NOMO-1 (cell line): Measurements from ENCODE around the gene STIP1.
"Not testable (repeated sequence)": the region's sequence is repeated elsewhere in the genome, so short reads cannot be mapped to it uniquely, and the experiment has no call there.

Experiments
- DNase-seq, 2 experiments: peaks; one replicate each; lab custom pipeline; 2025; ENCODE audit not compliant: unreplicated experiment in 2 of 2; lab: John Stamatoyannopoulos, UW

The STIP1 gene

DNA sequence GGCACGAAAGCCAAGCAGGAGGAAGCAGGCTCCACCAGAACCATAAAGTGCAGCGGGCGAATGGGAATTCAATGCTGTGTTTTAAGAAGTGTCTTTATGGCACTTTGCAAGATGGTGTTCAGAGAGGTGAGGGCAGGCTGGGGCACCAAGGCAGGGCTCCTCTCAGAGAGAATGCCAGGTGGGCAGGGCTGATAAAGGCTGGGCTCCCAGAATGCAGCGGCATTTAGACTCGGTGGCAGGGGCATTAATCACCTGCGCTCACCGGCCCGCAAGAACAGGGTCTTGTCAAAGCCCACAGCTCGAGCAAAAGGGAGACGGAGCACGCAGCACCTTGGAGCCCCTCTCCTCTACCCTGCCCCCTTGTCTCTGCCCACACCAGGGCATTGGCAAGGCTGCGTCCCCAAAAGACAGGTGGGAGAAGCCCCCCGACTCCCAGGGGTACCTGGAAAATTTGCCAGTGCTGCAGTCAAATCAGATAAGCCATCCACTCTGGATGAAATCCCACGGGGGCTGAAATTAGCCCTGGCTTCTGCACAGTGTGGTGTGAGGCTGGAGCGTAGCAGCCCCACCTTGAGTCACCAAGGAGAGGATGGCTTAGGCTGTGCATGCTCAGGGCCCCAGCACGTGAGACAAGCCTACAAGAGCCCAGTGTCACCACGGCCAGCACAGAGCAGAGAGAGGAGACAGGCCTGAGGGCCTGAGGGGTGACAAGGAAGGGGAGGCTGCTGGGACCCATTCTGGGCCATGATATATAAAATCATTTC lies 28.2 kb upstream of the STIP1 start:
- no peak for DNase-seq

DNA sequence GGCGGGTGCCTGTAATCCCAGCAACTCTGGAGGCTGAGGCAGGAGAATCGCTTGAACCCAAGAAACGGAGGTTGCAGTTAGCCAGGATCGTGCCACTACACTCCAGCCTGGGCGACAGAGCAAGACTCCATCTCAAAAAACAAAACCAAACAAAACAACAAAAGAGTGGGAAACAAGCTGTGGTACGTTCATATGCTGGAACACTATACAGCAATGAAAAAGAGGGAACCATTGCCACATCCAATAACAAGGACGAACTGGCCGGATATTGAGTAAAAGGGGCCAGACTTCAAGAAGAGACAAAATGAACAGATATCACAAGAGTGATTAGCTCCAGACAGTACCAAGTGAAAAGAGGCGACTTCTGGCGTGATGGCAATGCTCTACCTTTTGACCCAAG lies 24.9 kb upstream of the STIP1 start:
- no peak for DNase-seq

DNA sequence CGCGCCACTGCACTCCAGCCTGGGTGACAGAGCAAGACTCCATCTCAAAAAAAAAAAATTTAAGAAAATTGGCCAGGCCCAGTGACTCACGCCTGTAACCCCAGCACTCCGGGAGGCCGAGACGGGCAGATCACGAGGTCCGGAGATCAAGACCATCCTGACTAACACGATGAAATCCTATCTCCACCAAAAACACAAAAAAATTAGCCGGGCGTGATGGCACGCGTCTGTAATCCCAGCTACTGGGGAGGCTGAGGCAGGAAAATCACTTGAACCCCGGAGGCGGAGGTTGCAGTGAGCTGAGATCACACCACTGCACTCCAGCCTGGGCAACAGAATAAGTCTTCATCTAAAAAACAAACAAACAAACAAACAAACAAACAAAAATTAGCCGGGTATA lies 23.2 kb upstream of the STIP1 start:
- DNase-seq = not testable (repeated sequence)

- DNase-seq = no peak
Measured at GRCh38 chr11:64163951-64164350, 22.0 kb upstream of the STIP1 start.

DNA sequence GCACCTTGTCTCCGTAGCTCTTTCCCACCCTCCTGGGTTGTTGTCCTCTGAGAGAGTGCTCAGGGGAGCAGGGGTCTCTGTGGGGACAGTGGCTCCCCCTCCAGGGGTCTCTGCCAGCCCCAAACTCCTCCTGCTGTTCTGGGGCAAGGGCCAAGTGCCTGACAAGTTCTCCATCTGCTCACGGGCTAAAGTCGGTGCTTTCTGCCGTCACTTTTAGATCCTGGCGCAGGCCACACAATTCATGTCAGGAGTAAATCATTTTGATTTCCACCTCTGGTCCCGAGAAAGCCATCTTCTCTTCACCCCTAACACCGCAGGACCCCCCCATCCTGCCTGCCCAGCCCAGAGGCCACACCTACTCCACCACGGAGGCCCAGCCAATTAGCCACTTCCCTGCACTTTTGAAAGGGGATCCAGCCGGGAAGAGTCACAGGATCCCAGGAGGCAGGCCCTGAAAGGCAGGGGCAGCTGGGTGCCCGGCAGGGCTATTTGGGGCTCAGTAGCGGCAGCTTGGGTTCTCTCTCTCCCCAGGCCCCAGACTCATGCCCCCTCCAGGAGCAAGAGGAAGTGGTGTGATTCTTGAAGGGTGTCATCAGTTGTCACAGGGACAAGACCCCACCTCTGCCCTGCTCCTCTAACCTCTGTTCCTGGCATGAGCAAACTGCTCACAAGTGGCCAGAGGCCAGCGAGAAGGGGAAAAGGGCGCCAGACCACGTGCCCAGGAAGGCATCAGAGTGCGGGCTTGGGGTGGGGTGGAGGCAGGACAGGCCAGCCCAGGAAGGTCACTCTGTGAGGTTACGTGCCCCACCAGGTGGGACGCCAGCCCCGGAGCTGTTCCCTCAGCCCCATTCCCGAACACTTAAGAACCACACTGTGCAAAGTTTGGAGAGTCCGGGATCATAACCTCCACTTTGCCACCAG lies 21.3 kb upstream of the STIP1 start:
- DNase-seq = peak; percentile 18 to 26

GRCh38 chr11:64165481-64165841 lies 20.5 kb upstream of the STIP1 start:
- DNase-seq = no peak

DNA sequence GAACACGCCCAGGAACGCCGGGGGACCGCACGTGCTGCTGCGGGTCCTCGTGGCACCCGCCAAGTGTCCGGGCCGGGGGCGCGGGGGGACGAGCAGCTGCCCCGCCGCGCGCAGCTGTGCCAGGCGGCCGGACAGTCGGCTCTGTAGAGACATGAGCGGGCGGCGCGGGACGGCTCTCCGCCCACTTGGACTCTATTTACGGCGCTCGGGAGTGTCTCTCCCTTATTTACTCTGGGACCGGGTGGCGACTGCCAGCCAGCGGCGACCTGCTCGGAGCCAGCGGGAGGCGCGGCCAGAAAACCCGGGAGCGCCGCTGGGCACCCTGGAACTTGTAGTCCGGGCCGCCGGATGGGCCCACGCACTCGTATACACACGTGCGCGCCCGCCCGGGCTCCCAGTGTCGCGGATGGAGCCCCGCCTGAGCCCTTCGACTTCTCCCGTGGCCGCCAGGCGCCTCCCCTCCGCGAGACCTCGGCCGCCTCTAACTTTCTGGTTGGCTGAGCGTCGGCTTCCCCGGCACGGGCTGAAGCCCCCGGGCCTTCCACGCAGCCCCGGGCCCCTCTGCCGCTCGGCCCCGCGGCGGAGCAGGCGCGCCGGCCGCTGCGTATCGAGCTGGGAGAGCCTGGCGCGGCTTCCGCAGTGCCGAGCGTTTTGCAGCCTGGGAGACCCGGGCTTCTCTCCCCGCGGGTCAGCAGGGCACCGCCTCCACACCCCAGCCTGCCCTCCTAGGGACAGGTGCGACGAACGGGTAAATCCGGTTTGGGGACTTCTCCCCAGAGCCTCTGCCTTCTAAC lies 19.9 kb upstream of the STIP1 start, which contains the start of gene MACROD1:
Gene MACROD1 (minus strand): TSS at position 272 of the 794 bp plus-strand sequence. CDS start 119 bp downstream, at position 153.
- peak; percentile 80 to 85 for DNase-seq

- DNase-seq = no peak
Measured at GRCh38 chr11:64170419-64170818, 15.6 kb upstream of the STIP1 start.

DNA sequence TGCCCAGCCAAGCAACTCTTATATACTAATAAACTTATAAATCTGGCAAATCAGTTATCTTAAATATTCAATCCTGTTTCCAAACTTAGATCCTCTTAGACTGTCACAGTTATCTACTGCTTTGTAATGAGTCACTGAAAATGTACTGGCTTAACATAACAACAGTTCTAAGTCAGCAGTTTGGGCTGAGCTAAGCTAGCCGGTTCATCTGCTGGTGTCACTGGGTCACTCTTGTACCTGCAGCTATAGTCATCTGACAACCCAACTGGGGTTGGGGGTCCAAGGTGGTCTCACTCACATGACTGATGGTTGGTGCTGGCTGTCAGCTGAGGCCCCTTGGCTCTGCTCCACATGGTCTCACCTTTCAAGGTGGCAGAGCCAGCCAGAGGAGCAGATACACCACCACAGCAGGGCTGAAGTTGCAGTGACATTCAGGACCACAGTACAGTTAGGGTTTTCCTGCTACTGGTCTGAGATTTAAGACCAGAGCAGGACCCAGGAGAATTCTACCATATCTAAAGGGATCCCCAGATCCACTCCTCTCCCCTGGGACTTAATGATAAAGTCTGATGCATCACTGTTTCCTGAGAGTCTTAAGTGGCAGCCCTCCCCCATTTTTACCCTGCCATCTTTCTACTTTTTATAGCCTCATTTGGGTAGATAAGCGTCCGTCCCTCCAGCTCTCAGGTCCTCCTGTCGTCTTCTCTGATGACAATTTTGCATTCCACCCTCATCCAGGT lies 12.2 kb upstream of the STIP1 start:
- no peak for DNase-seq

DNA sequence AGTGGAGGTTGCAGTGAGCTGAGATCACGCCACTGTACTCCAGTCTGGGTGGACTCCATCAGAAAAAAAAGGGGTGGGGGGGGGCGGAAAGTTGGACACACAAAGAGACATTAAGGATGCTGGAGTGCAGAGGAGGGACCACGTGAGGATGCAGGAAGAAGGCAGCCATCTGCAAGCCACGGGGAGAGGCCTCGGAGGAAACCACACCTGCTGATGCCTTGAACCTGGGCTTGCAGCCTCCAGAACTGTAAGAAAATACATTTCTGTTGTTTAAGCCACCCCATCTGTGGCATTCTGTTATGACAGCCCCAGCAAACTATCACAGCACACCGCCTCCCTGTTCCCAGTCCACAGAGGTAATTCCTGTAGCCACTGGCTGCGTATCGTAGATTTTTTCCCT lies 9.2 kb upstream of the STIP1 start:
- no peak for DNase-seq

DNA sequence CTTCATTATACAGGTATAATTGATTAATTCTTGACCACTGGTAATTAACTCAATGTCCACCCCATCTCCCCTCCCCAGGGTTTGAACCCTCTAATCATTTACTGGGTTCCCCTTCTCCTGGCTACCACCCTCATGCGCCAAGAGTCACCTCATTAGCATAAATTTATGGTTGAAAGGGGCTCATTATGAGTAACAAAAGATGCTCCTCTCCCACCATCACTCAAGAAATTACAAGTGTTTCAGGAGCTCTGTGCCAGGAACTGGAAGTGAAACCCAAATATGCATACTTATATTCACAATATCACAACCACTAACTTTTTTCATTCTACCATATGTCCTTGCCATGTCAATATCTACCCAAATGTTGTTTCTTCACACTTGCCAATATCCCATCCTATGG lies 7.8 kb upstream of the STIP1 start:
- no peak for DNase-seq

DNA sequence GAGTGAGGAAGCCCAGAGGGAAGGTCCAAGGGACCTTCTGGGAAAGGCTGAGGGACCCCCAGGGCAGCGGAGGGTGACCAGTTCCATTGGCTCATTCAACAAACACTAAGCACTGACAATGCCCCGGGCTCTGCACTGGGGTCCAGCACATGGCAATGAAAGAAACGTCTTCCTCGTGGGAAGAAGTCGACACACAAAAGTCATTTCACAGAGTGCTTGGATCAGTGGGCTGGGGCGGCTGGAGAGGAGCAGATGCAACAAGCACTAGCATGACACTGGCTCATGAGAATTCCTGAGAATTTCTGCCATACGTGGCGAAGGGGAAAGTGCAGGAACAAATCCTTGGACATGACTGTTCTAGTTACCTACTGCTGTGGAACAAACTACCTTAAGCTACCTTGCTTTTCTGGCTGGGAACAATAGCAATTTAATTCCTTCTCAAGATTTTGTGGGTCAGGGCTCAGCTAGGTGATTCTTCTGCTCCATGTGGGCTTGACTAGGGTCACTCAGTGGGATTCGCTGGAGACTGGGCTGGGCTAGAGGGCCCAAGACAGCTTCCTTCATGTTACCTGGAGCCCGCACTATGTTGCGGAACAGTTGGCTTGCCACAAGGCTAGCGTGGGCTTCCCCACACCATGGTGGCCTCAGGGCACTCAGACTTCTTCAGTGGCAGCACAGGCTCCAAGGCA lies 6.9 kb upstream of the STIP1 start:
- DNase-seq = no peak

DNA sequence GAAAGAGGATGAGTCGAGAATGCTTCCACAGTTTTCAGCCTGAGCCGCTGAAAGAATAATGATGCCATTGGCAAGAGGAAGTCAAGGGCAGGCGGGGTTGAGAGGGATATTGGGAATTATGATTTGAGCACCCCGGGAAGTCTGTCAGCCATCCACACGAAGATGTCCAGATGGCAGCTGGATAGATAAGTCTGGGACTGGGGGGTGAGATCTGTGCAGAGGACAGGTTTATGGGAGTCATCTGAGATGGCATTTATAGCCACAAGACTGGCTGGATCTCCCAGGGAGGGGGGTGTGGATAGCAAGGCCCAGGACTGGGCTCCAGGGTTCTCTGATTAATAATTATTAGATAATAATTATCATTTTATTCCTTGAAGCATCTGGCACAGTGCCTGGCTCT lies 5.1 kb upstream of the STIP1 start:
- no peak for DNase-seq

DNA sequence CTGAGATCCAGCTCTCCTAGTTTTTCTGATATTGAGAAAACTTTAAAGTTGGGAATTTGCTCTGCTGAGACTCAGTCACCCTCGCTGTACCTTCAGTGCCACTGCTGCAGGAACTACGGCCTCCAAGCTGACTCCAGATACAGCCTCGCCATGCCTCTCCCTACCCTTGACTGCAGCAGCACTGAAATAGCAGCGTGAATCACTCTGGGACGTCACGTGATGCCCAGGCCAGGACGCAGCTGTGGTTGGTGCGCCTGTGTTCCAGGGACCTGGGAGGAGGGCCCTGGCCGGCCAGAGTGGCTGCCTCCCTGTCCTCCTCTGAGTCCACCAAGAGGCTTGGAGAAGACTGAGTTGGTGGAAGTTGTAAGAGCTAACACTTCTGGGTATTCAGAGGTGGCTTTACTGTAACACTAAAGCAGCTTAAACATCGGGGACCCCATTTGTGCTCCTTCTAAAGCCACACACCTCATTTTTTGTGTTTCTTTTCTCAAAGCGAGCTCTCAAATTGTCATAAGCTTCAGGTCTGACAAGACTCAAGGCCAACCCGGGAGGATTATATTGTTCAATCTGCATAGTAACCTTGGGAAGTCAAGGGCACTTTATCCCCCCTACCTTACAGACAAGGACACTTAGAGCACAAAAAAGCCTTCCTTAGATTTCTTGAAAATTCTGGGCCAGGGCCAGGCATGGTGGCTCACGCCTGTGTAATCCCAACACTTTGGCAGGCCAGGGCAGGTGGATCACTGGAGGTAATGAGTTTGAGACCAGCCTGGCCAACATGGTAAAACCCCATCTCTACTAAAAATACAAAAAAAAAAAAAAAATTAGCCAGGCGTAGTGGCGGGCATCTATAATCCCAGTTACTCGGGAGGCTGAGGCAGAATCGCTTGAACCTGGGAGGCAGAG lies 4.2 kb upstream of the STIP1 start:
- peak; percentile 87 to 88 for DNase-seq

DNA sequence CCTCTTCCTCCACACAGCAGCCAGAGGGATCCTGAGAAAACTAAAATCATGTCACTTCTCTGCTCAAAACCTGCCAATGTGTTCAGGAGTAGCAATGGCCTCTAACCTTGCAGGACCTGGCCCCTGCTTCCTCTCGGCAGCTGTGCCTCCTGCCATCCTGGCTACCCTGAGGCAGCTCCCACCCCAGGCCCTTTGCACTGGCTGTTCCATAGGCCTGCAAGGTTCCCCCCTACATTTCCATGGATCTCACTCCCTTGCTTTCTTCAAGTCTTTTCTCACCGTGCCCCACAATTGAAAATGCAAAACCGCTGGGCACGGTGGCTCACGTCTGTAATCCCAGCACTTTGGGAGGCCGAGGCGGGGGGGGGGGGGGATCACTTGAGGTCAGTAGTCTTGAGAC lies 2.1 kb upstream of the STIP1 start:
- no peak for DNase-seq

- DNase-seq = peak; percentile 43 to 59
Measured at GRCh38 chr11:64185175-64185692, 737 bp upstream of the STIP1 start.

GRCh38 chr11:64186492-64187165 lies 658 bp downstream of the STIP1 start:
- DNase-seq = no peak

GRCh38 chr11:64192434-64192833 lies 6.5 kb downstream of the STIP1 start:
- DNase-seq = no peak
